DMS 273 (cell line): ENCODE data around the gene TBXAS1.

Source experiments
- DNase-seq: peaks from one replicate; lab custom pipeline; 2025; ENCODE audit not compliant: unreplicated experiment; lab: John Stamatoyannopoulos, UW

Gene TBXAS1

DNA sequence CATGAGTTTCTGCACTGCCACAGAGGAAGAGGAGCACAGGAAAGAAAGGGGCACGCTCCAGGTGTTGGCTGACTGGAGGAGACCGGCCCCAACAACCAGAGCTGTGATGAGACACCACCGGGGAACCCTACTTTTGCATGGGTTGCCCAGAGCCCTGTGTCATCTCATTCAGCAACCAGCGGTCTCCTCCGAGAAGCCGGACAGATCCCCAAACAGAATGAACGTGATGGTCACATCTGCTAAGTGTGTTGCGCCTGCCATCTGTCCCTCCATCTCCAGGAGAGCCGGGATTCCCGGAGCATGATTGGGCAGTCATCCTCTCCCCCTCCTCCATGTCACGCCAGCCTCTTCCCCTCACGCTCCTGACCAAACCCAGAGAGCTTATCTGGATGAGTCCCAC, 210.8 kb downstream of the TBXAS1 start:
- no peak for DNase-seq

DNA sequence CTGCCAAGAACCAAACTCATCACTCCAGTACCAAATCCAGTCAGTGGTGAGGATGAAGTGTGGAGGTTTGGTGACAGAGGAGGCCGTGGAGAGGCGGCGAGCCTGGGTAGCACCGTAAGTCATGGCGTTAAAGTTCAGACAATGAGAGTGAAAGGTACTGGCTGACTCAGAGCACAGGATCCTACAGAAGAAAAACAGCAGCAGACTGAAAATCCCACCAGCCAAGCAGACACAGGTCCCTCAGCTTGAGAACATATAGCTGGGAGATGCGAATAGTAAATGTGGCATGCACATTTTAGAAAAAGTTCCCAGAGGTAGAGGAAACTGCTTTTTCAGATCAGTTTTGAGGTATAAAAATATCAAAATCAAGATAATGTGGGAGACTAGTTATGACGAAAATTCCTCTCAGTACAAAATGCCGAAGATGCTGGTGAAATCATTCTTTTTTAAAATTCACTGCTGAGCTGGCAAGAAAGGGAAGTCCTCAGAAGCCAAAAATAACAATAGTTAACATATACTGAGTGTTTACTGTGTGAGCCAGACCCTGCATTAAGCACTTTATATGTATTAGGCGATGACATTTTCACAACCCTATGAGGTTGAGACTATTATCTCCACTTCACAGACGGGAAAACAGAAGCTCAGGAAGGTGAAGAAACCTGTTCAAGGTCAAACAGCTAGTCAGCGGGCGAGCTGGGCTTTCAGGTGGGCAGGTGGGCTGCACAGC, 212.8 kb downstream of the TBXAS1 start:
- DNase-seq: no peak

DNA sequence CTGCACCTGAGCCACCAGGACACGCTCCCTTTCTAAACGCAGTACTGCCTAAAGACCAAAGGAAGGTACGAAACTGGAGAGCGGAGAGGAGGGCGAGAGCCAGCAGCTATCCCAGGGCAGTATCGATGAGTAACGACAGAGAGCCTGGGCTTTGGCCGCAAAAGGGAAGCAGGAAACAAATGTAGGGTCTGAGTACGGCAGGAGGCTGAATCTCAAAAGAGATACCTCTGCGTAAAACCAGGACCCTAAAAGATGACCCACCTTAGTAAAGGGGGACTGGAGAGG, 213.3 kb downstream of the TBXAS1 start:
- no peak for DNase-seq

DNA sequence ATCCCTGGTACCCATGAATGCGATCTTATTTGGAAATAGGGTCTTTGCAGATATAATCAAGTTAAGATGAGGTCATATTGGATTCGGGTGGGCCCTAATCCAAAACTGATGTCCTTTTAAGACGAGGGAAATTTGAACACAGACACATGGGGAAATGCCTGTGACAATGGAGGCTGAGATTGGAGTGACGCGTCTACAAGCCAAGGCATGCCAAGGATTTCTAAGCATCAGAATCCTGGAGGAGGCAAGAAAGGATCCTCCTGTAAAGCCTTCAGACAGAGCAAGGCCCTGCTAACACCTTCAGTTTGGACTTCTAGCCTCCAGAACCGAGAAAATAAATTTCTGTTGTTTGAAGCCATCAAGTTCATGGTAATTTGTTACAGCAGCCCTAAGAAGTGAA, 215.2 kb downstream of the TBXAS1 start:
- no peak for DNase-seq

DNA sequence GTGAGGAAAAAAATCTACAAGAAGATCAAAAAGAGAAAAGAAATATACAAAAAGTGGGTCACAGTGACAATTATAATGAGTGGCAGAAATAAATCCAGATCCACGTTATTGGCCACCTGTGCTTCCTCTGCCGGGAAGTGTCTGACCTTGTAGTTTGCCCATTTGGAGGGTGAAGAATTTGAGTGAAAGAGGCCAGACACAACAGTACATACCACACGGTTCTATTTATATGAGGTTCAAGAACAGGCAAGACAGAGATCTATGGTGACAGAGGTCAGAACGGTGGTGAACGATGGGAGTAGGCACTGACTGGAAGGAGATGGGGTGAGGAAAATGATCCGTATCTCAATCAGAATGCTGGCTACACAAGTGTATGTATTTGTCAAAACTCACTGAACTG, 216.6 kb downstream of the TBXAS1 start:
- no peak for DNase-seq

DNA sequence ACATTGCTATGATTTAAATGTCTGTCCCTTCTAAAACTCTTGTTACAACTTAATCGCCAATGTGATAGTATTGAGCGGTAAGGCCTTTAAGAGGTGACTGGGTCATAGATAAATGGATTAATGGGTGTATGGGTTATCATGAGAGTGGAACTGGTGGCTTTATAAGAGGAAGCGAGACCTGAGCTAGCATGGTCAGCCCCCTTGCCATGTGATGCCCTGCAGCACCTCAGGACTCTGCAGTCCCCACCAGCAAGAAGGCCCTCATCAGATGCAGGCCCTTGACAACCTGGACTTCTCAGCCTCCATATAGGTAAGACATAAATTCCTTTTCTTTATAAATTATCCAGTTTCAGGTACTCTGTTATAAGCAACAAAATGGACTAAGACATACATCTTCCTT, 218.1 kb downstream of the TBXAS1 start:
- no peak for DNase-seq

DNA sequence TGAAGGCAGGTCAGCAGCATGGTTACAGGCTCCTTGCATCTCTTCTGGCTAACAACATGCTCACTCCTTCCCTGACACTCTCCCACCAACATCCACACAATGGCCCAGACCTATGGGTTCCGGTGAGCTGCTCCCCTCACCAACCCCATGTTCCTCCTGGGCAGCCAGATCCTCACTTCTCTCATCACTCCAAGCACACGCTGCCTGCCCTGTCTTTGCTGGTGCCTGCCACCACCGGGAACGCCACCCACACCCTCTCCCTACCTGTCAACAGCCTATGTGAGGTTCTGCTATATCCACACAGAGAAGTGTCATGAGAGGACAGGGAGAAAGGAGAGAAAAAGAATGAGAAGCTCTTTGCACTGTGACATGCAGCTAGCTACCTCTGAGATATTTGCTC, 219.1 kb downstream of the TBXAS1 start:
- no peak for DNase-seq

DNA sequence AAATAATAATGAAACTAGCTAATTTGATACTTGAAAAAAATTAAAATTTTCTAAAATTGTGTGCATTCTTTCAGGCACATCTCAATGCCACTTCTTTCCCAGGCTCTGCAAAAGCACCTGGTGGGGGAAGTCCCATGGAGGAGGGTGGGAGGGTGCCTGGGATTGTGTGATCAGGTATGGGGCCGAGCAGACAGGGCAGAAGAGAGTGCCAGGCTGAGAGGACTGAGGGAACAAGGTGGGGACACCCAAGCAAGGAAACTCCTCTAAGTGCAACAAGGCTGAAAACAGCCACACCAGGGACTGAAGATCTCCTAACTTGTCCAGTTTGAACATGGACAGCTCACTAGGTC, 219.9 kb downstream of the TBXAS1 start:
- no peak for DNase-seq

DNA sequence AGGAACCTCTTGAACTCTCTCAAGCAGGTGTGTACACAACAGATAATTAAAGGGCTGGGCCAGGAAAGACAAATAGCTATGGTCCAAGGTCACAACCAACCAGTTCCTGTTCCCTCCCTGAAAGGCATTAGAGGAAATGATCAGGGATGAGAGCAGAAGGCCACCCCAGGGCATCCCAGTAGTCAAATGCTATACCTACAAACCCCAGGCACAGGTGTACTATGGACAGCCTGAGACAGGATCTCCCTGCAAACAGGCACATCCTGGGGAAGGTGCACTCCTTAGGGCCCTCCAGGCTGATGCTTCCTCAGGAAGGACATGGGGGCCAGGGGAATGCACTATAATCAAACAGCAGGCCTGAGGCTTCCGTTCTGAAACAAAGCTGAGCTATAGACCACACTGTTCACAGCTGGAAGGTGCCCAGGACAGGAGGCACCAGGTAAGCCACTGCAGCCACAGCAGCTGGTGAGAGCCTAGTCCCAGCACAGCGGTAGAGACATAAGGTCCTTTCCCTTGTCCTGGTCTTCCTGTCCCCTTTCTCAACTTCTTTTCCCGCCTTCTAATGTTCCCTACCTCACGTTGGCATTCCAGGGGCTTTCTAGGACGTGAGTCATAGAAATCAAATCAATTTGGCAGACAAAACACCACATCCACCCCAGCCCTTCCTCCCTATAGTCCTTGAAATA, 220.4 kb downstream of the TBXAS1 start:
- DNase-seq: no peak

DNA sequence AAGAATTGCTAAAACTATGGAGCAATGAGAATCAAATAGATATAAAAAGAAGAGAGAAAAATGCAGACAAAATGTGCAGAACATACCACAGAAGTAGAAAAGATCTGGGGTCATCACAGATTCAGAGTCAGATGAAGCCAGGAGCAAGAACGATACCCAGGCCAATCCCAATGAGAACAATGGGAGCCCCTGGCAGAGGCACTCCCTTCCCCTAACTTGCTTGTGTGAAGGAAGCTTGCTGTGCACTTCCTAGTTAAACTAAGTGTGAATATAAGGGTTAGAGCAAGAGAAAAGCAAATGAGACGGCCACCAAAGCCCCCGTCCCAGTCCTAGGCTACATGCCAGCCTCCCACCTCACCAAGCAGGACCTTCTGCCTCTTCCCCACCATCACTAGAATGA, 221.0 kb downstream of the TBXAS1 start:
- DNase-seq: no peak

DNA sequence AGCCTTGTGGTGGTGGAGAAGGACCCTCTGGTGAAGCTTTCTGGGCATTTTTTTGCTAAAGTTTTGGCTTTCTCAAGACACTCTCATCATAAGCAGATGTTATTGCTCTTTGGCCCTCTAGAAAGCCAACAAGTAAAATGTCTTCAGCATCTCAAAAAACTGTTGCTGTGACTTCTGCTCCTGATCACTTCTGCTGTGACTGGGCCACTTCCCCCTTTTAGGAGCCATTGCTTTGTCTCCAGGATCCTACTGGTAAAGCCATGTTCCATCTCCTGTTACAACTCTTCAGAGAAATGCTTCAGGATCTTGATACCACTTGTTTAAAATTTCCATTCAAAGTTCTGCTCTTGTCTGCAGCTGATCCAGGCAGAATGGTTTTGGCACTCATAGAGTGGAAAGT, 222.8 kb downstream of the TBXAS1 start:
- DNase-seq: no peak

DNA sequence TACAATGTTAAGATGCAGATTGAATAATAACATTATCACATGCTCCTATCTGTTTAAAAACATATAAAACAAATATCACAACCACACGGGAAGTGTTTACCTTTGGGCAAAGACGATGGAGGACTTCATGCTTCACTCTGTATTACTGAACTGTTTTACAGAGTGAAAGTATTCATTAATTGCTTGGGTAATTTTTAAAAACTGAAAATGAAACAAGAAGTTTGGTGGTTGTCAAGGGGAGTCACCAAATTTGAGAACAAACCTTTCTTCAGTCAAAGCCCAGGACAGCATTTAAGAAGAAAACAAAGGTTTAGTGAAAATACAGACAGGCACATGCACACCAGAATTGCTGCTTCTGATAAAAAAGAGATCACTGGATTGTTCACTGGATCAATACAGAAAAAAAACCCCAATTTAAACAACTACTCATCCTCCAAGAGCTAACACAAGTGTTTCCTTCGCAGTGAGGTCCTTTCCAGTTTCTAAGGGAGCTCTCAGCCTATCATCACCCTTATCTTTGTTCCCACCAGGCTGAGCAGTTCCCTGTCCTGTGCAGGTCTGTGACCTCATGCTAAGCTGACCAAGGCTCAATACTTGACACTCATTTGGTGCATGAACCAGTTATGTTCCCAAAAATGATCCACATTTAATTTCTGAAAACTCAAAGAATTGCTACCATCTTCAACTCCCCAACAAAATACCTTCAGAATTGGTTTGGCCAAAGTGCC, 224.9 kb downstream of the TBXAS1 start:
- DNase-seq: no peak

DNA sequence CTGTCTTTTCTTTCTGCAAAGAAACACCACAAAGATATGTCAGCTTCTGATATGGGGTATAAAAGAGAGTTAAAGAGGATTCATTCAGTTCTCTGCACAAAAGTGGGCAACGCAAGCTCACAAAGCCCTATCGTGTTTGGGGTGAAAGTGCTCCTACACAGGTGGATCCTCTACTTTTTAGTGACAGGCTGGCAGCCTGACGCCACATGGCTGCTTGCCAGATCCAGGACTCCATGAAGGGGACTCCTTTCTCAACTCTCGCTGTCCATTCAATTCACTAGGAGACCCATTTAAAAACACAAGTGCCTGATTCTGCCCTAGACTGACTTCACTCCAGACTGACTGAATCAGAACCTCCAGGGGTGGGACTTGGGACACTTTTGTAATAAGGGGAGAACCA, 225.7 kb downstream of the TBXAS1 start:
- peak; percentile 9 for DNase-seq

DNA sequence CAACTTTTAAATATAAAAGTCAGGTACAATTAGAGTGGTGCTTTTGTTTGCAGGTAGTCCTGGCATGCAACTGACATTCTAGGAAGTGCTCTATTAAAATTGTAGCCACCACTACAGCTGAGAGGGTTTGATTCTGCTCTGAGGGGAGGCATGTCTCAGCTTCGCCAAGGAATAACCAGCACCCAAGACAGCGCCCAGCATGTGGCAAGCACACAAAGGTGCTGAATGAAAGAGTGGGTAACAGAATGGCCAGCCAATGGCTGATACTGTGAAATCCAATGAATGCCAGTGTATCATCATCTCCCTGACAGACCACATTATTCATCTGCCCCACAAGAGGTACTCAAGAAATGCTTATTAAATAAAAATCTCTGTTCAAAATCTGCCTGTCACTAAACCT, 226.8 kb downstream of the TBXAS1 start:
- DNase-seq: no peak

DNA sequence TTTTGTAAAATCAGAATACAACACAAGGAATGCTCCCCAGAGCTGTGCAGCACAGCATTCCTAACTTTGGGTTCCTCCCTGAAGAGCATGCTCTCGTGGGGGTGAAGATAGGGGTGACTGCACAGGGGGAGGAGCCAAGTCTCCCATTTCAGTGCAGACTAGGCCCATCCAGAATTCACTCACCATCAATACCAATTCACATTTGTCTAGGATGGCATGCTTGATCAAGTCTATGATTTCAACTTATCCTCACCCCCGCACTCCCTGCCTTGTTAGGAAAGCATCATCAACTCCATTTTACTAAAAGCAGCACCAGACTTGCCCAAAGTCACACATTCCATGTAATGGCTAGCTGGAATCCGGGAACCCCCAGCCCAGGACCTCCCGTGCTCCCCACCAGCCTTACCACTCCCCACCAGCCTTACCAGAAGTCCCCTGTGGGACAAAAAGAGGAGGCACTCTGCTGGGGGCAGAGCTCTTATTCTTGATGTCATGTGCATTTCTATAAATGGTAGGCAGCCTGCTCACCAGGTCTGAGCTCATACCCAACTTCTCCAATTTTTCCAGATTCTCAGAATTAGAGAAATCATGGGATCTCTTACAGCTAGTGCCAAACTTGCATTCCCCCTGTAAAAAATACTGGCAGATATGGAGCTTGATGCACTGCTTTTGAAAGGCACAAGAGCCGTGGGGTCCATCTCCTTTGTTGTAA, 227.5 kb downstream of the TBXAS1 start:
- DNase-seq: no peak

DNA sequence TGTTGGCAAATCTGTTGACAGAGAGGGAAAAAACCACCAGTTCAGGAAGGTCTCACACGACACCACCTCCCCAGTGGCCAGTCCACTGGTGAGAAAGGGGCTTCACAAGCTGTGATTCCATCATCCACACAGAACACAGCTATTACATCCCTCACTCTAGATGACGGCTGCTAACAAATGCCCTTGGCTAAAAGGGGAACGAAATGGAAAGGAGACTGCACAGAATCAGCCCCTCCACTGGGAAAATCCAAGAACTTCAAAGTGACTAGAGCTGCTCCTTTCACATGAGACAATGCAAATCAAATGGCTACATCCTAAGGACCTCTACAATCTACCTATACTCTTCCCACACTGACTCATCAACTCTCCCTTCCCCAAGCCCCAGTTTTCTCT, 228.1 kb downstream of the TBXAS1 start:
- no peak for DNase-seq

DNA sequence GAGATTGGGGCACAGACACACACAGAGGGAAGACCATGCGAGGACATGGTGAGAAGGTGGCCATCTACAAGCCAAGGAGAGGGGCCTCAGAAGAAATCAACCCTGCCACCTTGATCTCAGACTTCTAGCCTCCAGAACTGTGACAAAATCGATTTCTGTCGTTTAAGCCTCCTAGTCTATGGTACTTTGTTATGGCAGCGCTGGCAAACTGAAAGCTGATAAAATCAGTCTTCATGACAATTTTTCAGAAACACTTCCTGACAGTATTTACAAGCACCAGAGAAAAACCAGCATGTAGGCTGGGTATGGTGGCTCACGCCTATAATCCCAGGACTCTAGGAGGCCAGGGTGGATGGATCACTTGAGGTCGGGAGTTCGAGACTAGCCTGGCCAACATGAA, 229.5 kb downstream of the TBXAS1 start:
- no peak for DNase-seq

DNA sequence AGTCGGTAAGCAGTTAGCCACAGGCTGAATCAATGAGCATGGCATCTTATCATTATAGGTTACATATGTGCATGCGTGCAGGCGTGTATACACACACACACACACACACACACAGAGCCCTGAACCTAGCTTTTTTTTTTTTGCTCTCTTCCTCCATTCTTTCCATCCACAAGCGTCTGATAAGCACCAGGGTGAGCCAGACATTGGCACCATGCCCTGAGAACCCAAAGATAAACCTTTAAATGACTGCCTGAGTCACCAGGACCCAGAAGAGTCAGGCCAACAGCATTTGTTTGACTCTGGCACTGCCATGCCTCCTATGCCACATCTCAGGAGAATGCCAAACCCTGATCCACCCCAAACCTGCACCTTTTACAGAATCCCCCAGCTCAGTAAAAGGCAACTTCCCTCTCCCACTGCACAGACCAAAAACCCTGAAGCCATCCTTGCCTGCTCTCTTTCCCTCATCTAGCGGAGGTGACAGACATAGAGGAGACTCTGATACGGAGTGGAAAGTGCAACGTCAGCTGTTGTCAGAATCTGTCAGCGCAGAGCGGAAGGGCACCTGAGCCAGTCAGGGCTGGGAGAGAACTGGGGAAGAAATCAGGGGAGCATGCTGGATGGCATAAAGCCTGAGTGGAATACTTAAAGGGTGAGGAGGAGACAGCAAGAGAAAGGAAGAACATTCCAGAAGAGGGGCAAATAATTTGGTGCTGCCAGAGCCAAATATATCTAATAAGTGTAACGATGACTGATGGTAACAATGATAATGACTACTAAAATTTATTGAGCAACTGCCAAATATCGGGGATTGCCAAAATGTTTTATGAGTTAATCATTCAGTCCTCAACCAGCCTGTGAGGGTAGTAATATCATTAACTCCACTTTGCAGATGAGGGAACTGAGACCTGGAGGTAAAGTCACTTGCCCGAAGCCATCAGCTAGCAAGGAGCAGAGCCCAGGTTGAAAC, 230.5 kb downstream of the TBXAS1 start:
- peak; percentile 57 for DNase-seq

DNA sequence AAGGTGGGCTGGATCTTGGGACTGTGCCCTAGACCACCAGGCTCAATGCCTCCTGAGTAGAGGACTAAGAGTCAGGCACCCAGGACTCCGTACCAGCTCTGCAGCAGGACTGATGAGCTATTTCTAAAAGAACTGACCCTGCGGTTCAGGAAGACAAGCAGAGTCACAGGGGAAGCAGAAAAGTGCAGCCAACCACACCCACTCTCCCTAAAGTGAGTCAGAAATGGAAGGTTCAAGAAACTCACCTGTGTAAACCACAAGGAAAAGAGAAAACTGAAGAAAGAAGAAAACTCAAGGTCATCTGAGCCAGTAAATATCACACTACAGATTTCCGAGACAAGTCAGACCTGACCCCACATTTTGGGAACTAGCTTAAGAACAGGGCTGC, 231.2 kb downstream of the TBXAS1 start:
- peak; percentile 41 for DNase-seq

DNA sequence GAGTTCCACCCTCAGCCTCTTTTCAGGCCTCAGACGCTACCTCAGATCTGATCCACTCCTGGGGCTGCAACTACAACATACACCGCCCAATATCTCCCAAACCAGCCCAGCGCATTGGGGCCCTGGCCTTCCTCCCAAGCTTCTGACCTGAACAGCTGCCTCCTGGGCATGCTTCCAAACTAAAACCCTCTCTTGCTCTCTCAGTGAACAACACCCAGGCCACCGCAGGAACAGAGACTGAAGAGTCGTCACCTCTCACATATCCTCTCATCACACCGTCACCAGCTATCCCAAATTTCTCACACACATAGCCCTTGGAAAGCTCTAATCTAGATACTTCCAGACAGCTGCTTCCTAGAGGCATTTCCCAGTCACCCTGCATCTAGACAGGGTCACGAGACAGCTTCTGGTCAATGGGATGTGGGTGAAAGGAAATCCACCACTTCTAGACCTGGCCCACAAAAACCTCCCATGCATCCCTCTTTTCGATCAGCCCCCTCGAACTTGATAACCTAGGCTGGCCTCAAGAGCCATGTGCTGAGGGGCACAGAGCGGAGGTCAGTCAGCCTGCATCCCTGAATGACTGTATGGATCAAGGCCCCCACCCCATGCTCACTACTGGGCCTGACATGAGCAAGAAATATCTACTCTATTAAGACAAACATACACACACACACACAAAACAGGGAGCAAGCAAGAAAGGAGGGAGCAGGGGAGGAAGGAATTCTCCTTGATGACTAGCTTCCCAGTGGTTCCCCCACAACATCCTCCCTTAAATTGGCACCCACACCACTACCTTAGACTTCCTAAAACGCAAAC, 231.9 kb downstream of the TBXAS1 start:
- peak; percentile 77 for DNase-seq
